AG09319 (cell line): Measurements from ENCODE around the gene NFATC1.

Source experiments
- DNase-seq: peaks from one replicate; pipeline ENCODE4 v3.0.0-alpha.2; 2010; ENCODE audit warnings: low read depth; ENCODE audit errors: extremely low read depth
- TF ChIP-seq, protein P1 (sequence below): IDR thresholded peaks from 2 replicates; pipeline ENCODE4 v1.5.1; 2011; ENCODE audit warnings: low read depth, mild to moderate bottlenecking, inconsistent platforms, low read length, moderate library complexity

Gene NFATC1

DNA sequence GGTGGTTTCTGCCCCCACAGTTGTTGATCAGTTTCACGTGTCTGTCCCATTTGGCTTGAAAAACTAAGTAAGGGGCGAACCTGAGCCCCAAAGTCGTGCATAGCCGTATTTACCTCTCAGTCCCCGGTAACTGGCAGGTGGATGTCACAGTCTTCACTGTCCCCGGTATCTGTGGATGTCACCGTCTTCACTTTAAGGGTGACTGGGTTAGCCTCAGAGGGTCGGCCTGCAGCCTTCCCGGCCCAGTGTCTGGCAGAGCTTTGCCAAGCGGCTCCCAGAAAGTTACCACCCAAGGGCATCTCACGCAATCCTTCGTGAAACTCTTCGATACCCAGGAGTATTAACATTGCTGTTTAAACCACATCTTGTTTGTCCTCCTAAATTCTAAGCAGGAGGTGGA is 158.6 kb downstream of the NFATC1 start:
- TF ChIP-seq, protein P1, sequence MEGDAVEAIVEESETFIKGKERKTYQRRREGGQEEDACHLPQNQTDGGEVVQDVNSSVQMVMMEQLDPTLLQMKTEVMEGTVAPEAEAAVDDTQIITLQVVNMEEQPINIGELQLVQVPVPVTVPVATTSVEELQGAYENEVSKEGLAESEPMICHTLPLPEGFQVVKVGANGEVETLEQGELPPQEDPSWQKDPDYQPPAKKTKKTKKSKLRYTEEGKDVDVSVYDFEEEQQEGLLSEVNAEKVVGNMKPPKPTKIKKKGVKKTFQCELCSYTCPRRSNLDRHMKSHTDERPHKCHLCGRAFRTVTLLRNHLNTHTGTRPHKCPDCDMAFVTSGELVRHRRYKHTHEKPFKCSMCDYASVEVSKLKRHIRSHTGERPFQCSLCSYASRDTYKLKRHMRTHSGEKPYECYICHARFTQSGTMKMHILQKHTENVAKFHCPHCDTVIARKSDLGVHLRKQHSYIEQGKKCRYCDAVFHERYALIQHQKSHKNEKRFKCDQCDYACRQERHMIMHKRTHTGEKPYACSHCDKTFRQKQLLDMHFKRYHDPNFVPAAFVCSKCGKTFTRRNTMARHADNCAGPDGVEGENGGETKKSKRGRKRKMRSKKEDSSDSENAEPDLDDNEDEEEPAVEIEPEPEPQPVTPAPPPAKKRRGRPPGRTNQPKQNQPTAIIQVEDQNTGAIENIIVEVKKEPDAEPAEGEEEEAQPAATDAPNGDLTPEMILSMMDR: no peak
- no peak for DNase-seq

DNA sequence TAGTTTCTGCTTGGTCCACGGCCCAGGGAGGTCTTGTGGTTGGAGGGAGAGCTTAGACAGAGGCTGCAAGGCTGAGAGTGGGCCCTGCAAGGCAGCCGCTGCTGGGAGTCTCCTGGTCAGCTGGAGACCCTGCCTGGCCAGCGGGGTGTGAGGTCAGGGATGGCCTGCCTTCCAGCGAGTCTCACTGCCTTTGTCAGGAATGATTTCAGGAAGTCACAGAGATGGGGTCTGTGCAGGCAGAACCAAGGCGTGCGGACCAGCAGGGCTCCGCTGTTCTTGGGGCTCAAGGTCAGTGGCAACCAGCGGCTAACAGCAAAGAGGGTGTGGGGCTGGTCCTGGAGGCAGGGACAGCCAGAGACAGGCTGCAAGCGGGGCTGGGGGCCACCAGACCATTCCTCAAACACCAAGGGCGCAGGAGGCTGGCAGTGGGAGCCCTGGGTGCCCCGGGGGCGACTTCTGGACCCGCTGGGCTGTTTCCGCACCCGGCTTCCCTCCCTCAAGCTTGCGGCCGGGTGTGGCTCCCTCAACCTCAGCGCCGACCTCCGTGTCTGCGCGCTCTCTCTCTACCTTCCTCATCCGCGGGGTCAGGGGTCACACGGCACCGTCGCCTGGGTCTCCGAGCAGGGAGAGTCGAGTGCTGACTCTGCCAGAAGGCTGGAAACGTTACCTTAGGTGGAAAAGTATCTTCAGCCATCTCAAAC is 159.4 kb downstream of the NFATC1 start:
- no peak for DNase-seq

DNA sequence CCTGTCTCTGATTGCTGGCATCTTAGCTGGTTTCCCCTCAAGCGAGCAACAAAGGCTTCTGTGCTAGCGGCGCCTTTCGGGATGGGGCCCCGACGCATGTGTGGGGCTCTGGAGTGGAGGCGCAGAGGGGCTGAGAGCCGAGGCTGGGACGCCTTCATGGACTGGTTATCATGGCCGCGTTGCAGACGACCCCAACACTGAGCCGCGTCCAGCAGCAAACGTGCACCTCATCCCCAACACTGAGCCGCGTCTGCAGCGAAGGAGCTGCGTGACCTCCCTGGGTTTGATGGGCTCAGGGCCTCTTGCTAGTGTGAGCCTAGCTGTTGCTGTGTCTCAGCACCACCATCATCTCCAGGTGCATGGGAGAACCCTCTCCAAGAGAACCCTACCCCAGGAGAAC is 160.2 kb downstream of the NFATC1 start:
- DNase-seq: no peak
- TF ChIP-seq, protein P1: no peak

More for the DNA sequence above, 159.4 kb downstream of the NFATC1 start:
- TF ChIP-seq, protein P1: no peak

DNA sequence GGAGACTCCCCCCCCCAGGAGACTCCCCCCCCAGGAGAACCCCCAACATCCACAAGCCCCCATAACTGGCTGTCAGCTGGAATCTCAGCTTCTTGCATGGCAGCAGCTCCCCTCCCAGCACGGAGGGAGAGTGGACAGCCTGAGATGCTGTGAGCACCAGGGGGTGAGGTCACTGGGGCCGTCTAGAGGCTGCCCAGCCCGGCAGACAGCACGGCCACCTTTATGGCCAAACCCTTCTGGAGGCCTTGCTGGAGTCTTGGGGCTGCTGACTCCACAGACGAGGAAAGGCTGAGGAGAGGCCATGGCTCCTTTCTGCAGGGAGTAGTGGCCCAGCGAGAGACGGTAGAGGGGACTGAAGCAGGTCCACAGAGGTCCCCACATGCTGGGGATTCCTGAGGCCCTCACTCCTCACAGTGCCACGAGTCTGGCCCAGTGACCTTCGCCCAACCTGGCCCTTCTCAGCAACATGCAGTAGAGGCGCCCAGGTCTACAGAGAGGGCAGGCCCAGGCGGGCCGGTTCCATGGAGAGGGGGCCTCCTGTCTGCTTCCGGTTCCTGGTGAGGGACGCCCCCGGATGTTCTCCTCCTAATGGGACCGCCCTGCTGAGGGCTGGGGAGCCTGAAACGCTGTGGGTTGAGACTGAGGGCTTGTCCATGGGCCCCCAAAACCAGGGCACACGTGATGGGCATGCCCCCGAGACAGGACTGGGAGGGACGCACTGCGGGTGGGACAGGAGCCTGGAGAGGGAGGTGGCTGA is 161.3 kb downstream of the NFATC1 start:
- DNase-seq: no peak
- TF ChIP-seq, protein P1: no peak

DNA sequence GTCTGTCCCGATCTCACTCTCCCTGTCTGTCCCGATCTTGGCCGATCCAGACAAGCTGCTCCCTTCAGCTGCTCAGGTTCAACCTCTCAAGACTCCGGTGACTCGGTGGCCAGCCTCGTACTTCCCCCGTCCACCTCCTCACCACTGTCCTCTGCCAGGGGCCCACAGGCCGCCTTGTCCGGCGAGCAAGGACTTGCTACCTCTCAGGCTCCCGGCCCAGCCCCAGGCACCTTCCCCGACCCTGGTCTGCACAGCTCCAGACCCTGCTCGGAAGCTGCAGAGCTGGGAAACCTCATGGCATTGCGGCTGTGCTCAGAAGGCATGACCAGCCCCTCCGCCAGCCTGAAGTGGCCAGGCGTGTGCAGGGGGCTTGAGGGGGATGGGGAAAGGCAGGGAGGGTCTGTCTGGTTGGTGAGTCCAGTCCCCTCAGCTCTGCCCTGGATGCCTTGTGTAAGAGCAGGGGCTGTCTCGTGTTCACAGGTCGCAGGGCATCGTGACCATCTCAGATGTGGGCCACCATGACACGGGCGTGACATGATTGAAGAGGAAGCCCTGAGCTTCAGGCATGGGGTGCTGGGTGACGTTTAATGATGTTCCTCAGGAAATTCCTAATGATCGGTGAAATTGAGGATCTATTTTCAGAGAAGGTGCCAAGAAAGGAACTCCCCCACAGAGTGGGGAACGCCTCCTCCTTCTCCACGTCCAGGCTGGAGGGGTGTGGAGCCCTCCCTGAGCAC is 162.6 kb downstream of the NFATC1 start:
- TF ChIP-seq, protein P1: no peak
- DNase-seq: no peak

DNA sequence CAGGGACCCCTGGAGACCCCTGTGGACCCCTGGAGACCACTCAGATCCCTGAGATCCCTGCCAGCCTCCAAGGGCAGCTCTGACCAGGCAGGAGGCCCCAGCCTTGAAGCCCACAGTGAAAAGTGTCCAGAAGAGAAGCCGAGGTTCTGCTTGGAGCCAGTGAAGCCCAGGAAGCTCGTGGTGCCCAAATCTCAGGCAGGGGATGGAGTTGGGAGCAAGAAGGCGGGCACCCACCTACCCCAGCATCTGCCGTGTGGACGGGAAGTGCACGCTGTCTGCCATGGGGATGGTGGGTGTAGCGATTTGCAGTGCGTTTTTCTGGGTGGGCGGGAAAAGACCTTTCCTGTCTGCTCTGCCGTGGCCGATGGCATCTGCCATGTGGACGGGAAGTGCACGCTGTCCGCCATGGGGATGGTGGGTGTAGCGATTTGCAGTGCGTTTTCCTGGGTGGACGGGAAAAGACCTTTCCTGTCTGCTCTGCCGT is 163.2 kb downstream of the NFATC1 start:
- TF ChIP-seq, protein P1: no peak
- no peak for DNase-seq
